Progenitor cell of endocrine pancreas (in vitro differentiated cells): ENCODE measurements around the gene NT5DC1. TPM values are rescaled to one million over a fixed set of nuclear protein-coding genes. Genes with fewer than 3 reads are reported as not detected.

Experiments used
- DNase-seq: peaks from one replicate; pipeline ENCODE4 v3.0.0; 2021; ENCODE audit warnings: low spot score; ENCODE audit not compliant: unreplicated experiment
- H3K27ac Mint-ChIP-seq: 2 replicates; pipeline ENCODE4 v1.8.0; 2021; ENCODE audit warnings: mild to moderate bottlenecking, moderate library complexity, mixed read lengths
- H3K27me3 Mint-ChIP-seq: 2 replicates; pipeline ENCODE4 v1.8.0; 2021; ENCODE audit warnings: mixed read lengths
- H3K36me3 Mint-ChIP-seq: 2 replicates; pipeline ENCODE4 v1.8.0; 2022; ENCODE audit warnings: mixed read lengths; ENCODE audit not compliant: insufficient read depth
- H3K4me1 Mint-ChIP-seq: 2 replicates; pipeline ENCODE4 v1.8.0; 2021; ENCODE audit warnings: low read depth, mixed read lengths
- H3K4me3 Mint-ChIP-seq: 2 replicates; pipeline ENCODE4 v1.8.0; 2021; ENCODE audit warnings: low read depth, mild to moderate bottlenecking, moderate library complexity, mixed read lengths
- H3K9me3 Mint-ChIP-seq: 2 replicates; pipeline ENCODE4 v1.8.0; 2021; ENCODE audit warnings: low read depth, mixed read lengths
- total RNA-seq: library from RNA; stranded (reverse); gene quantifications from 2 replicates; pipeline ENCODE4 v1.2.1, GENCODE V29; 2021
- TF ChIP-seq, protein P1 (sequence below): fragments of 200-600 bp; sonication (generic); IDR thresholded peaks from one replicate; pipeline ENCODE4 v1.5.0; 2021; ENCODE audit warnings: antibody characterized with exemption, mild to moderate bottlenecking; ENCODE audit not compliant: unreplicated experiment

NT5DC1 gene
- total RNA-seq, 1 donor from 2014 or later: 54.9 TPM

DNA sequence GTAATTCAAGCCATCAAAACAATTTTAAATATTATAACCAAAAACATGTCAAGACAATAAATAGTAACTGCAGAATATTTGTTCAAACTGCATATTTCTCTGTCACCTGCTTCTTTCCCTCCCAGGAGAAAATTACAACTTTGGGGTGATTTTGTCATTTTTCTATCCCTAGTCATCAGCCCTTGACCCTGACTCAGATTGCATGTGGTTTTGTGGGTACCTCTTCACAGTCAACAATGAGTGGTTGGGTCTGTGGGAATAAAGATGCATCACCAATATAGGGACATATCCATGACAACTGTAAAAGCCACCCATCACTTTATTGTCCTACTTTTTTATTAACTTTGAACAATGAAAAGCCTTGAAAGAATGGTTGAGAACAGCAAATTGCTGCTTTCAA, 18.0 kb downstream of the NT5DC1 start:
- no peaks in the 10 kb centered on the region for H3K9me3 Mint-ChIP-seq
- H3K4me1 Mint-ChIP-seq: no peaks in the 10 kb centered on the region

DNA sequence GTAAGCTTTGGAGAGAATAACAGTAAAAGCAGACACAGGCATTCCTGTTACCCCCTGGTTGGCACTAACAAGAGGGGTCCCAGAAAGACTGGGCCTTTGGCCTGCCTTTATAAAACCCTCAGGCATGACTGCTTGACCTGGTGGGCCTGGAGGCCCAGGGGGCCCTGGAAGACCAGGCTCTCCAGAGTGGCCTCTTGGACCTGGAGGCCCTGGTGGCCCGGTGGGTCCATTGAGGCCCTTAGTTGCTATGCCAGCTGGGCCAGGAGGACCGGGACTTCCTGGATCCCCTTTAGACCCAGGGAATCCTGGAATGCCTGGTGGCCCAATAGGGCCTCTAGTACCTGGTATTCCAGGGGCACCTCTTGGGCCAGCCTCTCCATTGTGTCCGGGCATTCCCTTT, 19.8 kb downstream of the NT5DC1 start:
- no peaks in the 10 kb centered on the region for H3K4me1 Mint-ChIP-seq
- DNase-seq: no peak

More for the DNA sequence above, 18.0 kb downstream of the NT5DC1 start:
- peaks cover 15% of the 10 kb centered on the region for H3K36me3 Mint-ChIP-seq
- no peak for DNase-seq
- H3K27ac Mint-ChIP-seq: no peak overlapping the region
- TF ChIP-seq, protein P1, sequence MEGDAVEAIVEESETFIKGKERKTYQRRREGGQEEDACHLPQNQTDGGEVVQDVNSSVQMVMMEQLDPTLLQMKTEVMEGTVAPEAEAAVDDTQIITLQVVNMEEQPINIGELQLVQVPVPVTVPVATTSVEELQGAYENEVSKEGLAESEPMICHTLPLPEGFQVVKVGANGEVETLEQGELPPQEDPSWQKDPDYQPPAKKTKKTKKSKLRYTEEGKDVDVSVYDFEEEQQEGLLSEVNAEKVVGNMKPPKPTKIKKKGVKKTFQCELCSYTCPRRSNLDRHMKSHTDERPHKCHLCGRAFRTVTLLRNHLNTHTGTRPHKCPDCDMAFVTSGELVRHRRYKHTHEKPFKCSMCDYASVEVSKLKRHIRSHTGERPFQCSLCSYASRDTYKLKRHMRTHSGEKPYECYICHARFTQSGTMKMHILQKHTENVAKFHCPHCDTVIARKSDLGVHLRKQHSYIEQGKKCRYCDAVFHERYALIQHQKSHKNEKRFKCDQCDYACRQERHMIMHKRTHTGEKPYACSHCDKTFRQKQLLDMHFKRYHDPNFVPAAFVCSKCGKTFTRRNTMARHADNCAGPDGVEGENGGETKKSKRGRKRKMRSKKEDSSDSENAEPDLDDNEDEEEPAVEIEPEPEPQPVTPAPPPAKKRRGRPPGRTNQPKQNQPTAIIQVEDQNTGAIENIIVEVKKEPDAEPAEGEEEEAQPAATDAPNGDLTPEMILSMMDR: no peak
- no peaks in the 10 kb centered on the region for H3K27me3 Mint-ChIP-seq
- H3K4me3 Mint-ChIP-seq: no peak overlapping the region

DNA sequence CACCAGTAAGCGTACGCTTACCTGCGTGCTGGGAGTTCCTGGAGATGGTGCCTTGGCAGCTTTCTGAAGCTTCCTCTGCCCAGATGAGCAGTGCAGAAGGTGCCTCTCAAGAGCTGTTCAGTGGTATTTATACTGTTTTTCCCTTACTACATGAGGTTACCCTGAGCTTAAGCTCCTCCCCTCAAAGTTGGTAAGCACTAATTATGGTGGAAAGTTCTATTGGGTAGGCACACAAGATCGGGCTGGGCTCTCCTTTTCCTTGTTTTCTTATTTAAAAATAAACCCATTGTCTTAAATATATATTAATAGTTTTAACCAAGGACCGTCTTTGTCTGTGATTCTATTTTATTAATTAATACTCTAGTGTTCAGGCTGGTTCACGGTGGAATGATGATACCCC, 25.4 kb downstream of the NT5DC1 start, which contains the start of gene COL10A1:
TSS of gene COL10A1 (minus strand) at position 101 of the 400 bp plus-strand sequence. CDS start 640 bp downstream, outside the sequence.
- H3K4me1 Mint-ChIP-seq: no peaks in the 10 kb centered on the region
- no peak for DNase-seq
- no peak within 1 kb of the TSS for H3K27ac Mint-ChIP-seq
- no peak within 1 kb of the TSS for H3K4me3 Mint-ChIP-seq
- H3K27me3 Mint-ChIP-seq: no peaks in the 10 kb centered on the region
- TF ChIP-seq, protein P1: no peak
- H3K36me3 Mint-ChIP-seq: peaks cover 9% of the 10 kb centered on the region
- no peaks in the 10 kb centered on the region for H3K9me3 Mint-ChIP-seq

More for the DNA sequence above, 19.8 kb downstream of the NT5DC1 start:
- H3K36me3 Mint-ChIP-seq: peaks cover 13% of the 10 kb centered on the region
- H3K27me3 Mint-ChIP-seq: no peaks in the 10 kb centered on the region
- H3K27ac Mint-ChIP-seq: no peak overlapping the region
- TF ChIP-seq, protein P1: no peak
- H3K4me3 Mint-ChIP-seq: no peak overlapping the region
- H3K9me3 Mint-ChIP-seq: no peaks in the 10 kb centered on the region

DNA sequence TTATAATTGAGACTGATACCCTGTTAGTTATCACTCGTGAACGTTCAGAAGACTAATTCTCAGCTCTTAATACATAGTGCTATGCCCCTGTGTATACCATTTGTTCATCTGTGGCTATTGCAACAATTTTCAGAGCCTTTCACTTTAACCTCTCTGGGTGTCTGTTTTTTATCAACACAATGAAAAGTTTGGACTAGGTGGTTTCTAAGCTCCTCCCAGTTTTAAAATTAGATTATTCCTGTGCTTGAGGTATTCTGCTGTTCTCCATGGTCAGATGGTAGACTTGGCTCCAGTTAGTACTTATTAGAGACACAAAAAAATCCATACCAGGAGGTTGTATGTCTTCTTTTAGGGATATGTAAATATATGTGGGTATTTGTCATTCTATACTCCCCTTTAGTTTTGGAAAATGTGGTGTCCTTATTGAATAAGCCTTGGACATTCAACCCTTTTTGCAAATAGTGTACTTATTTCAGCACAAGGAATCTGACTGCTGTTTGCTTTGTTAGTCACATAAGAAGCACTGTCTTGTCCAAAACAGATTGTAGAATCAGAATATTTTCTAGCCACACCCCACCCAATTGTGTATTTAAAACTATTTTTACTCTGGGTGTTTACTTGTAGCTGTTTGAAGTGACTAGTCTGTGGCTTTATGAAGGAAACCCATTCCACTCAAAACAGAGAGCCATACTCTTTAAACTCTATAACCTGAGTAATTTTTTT, 27.3 kb downstream of the NT5DC1 start:
- no peak for DNase-seq
- H3K27me3 Mint-ChIP-seq: no peaks in the 10 kb centered on the region
- no peak overlapping the region for H3K27ac Mint-ChIP-seq
- peaks cover 2% of the 10 kb centered on the region for H3K9me3 Mint-ChIP-seq
- H3K4me1 Mint-ChIP-seq: no peaks in the 10 kb centered on the region
- H3K4me3 Mint-ChIP-seq: no peak overlapping the region
- peaks cover 9% of the 10 kb centered on the region for H3K36me3 Mint-ChIP-seq
- TF ChIP-seq, protein P1: no peak

DNA sequence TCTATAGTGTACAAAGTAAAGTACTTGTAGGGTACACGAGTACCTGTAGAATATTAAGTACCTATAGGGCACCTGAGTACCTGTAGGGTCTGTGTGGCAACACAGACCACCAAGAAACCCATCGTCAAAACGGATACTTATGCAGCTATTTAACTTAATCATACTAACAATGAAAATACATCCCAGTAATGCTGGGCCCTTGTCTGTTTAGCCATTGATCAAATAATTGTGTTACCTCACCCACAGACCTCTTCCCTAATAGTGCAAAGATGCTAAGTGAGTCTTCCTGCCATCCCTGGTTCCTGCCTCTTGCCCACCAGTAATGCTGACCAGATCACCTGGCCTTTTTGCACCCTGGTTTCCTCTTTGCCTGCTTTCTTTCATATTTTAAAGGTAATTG, 32.8 kb downstream of the NT5DC1 start:
- TF ChIP-seq, protein P1: no peak
- no peaks in the 10 kb centered on the region for H3K4me1 Mint-ChIP-seq
- H3K9me3 Mint-ChIP-seq: peaks cover 2% of the 10 kb centered on the region
- H3K36me3 Mint-ChIP-seq: peaks cover 8% of the 10 kb centered on the region
- no peak overlapping the region for H3K4me3 Mint-ChIP-seq
- H3K27ac Mint-ChIP-seq: no peak overlapping the region
- no peaks in the 10 kb centered on the region for H3K27me3 Mint-ChIP-seq
- DNase-seq: no peak
